NCI-H446 treated with DMSO at 0.1 percent for 48 hours (cell line): Measurements from ENCODE around the gene MESP1.

Source experiments
- DNase-seq: peaks from one replicate; lab custom pipeline; 2025; lab: John Stamatoyannopoulos, UW

Gene MESP1

GRCh38 chr15:89781055-89781454 lies 30.0 kb upstream of the MESP1 start:
- DNase-seq, result no peak

DNA sequence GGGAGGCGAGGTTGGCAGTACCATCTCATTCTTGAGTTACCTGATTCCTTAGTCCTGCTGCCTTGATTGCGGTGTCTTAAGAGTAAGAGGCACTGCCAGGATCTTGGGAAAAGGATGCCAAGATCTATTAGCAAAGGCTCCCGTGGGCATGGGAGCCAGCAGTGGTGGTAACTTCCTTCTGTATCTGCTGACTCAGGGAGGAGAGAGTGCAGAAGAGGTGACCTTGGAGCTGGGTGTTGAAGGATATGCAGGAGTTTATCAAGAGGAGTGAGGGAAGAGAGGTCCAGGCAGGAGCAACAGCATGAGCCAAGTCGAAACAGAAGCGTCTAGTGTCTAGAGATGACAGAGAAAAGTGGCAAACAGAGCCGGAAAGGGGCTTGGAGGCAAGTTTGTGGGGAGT lies 29.6 kb upstream of the MESP1 start:
- DNase-seq, result no peak

GRCh38 chr15:89778861-89779260 lies 27.8 kb upstream of the MESP1 start:
- no peak for DNase-seq

- no peak for DNase-seq
Measured at GRCh38 chr15:89777782-89778380, 26.8 kb upstream of the MESP1 start.

- DNase-seq, result no peak
Measured at GRCh38 chr15:89777073-89777751, 26.2 kb upstream of the MESP1 start.

DNA sequence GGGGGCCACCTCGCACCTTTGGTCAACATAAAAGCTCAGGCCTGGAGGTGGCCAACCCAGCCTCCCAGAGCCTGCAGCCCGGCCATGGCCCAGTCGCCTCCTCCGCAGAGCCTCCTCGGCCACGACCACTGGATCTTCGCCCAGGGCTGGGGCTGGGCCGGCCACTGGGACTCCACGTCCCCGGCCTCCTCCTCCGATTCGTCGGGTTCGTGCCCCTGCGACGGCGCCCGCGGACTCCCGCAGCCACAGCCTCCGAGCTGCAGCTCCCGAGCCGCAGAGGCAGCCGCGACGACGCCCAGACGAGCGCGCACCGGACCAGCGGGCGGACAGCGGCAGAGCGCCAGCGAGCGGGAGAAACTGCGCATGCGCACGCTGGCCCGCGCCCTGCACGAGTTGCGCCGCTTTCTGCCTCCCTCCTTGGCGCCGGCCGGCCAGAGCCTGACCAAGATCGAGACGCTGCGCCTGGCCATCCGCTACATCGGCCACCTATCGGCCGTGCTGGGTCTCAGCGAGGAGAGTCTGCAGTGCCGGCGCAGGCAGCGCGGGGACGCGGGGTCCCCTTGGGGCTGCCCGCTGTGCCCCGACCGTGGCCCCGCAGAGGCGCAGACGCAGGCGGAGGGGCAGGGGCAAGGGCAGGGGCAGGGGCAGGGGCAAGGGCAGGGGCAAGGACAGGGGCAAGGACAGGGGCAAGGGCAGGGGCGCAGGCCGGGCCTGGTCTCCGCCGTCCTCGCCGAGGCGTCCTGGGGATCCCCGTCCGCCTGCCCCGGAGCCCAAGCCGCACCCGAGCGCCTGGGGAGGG lies 25.4 kb upstream of the MESP1 start, which contains the start of gene MESP2:
Gene MESP2, plus strand, starts transcription at position 59 of the 799 bp plus-strand sequence. Its CDS starts 26 bp downstream, at position 85.
- no peak for DNase-seq

DNA sequence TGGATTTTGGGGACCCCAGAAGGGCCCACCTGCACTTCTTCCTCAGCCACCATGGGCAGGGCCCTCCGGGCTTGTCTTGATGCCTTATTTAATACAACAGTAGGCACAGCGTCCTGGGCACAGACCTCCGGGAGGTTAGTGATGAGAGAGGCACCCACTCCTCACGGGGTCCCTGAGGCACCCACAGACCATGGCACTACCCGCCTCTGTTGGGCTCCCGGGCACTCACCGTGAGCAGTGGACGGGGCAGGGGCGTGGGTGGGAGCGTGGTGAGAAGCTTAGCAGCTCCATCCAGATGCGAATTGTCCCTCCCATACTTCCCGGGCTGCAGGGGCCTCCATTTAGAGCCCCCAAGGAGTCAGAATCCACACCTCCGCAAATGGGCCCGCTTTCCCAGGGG lies 24.8 kb upstream of the MESP1 start:
- no peak for DNase-seq

DNA sequence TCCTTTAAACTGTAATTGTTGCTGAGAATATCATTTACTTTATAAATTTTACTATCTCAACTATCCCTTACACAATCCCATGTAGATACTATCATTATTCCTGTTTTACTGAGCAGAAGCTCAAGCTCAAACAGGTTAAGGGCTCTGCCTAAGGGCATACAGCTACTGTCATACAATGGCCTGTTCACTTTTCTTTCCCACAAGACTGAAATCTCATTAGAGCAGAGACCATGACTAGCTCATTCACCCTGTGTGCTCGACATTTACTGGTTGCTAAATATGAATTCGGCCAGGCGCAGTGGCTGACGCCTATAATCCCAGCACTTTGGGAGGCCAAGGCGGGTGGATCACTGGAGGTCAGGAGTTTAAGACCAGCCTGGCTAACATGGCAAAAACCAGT lies 23.4 kb upstream of the MESP1 start:
- DNase-seq, result no peak

GRCh38 chr15:89772932-89773583 lies 22.0 kb upstream of the MESP1 start:
- no peak for DNase-seq

- DNase-seq, result no peak
Measured at GRCh38 chr15:89770041-89770440, 19.0 kb upstream of the MESP1 start.

DNA sequence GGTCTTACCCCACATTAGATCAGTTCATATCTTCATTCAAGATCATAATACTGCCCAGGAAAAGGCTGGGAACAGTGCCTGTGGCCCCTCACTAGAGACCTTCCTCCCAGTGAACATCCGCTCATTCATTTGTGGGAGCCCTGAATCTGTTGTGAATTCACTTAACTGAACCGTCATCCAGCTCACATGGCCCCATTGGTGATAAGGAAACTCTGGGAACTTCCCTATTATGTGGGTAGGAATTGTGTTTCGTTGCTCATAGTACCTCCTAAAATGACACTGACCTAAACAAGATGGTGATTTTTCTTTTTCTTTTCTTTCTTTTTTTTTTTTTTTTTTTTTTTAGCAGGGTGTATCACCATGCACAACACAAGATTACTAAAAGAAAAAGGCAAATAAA lies 18.3 kb upstream of the MESP1 start:
- no peak for DNase-seq

DNA sequence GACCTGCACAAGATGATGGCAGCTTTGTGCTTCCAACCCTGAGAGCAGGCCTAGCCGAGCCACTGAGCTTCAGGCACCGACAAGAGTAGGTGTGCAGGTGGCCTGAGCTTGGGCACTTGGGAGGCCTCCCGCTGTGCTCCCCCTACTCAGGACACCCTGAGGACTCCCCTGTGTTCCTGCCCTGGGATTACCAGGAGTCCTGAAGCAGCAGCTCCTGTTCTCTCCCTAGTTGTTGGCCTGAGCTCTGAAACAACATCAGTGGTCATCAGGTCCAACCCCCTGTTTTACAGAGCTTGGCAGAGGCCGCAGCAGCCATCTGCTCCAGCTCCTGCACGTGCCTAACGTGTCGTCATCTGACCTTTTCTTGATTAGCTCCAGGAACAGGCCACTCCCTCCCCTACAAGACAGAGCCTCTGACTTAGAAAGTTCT lies 17.0 kb upstream of the MESP1 start:
- DNase-seq, result no peak

GRCh38 chr15:89767411-89767915 lies 16.4 kb upstream of the MESP1 start:
- no peak for DNase-seq

DNA sequence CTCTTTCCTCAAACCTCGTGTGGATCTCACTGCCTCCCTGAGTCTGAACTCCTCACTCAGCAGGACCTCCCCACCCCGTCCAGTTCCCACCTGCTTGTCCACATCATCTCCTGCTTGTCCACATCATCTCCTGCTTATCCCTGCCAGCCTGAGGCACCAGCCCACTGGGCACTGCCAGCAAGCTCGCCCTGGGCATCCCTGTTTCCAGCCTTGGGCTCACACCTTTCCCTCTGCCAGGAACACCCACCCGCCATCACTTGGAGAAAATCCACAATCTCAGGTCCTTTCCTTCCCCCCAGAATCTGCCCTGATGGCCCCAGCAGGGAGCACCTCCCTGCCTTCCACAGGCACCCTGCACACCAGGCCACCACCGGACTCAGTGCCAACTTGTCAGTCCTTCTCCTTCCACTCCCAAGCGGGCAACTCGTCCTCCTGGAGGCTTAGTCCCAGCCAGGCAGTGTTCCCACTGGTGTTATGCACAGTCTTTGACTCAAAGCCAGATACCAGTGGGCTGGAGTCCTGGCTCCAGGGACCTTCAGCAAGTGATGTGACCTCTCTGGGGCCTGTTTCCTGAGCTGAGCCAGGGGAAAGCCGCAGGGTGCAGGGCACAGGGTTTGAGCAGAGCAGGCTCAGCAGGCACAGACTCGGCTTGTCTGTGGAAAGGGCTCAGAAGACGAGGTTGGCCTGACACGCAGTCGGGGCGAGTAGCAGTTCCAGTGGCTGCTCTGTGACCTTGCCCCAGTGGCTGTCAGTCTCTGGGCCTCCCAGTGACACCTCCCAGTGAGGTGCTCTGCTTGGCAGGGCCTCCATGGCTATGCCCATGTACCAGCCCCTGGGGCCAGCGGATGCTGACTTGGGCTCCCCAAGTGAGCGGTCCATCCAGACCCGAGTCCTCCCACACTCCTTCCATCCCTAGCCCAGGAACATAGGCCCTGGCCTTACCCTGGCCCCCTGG lies 15.6 kb upstream of the MESP1 start:
- no peak for DNase-seq

GRCh38 chr15:89765694-89766093 lies 14.6 kb upstream of the MESP1 start:
- DNase-seq, result no peak

GRCh38 chr15:89761929-89762328 lies 10.9 kb upstream of the MESP1 start:
- DNase-seq, result no peak

GRCh38 chr15:89761009-89761831 lies 10.2 kb upstream of the MESP1 start:
- no peak for DNase-seq

- no peak for DNase-seq
Measured at GRCh38 chr15:89760303-89761008, 9.4 kb upstream of the MESP1 start.

GRCh38 chr15:89759835-89760234 lies 8.8 kb upstream of the MESP1 start:
- no peak for DNase-seq

DNA sequence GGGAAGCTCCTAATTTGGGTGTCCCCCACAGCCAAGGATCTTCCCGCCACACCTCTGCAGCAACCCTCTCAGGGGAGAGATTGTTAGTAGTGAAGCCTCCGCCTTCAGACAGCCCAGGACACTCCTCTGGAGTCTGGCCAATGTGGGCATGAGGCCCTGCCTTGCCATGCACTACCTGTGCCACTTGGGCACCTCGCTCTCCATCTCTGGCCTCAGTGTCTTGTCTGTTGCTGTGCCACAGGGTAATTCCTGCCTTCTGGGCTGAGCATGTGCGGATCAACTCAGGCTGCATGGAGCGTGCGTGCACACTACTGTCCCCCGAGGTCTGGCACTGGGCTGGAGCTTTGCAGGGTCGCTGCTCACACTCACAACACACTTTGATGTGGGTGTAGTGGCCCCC lies 7.9 kb upstream of the MESP1 start:
- DNase-seq, result no peak
